Measurements from ENCODE around the gene HIP1.

GRCh38 chr7:75704928-75705327 lies 33.8 kb downstream of the HIP1 start:
- TF ChIP-seq TAF1 (IDR thresholded peaks at IDR 0.05; ENCODE audit: low read depth) (no peak), RAD21 (IDR thresholded peaks at IDR 0.05; ENCODE audit: low read depth) (no peak), EP300 (IDR thresholded peaks at IDR 0.05; ENCODE audit: borderline replicate concordance) (no peak), TEAD4 (IDR thresholded peaks at IDR 0.05) (no peak), EGR1 (IDR thresholded peaks at IDR 0.05) (no peak), YY1 (IDR thresholded peaks at IDR 0.05; ENCODE audit: low read depth) (no peak), REST (IDR thresholded peaks at IDR 0.05; ENCODE audit: low read depth) (no peak), MAX (IDR thresholded peaks at IDR 0.05) (no peak), CEBPB (IDR thresholded peaks at IDR 0.05) (no peak), TCF12 (IDR thresholded peaks at IDR 0.05; ENCODE audit: low read depth) (no peak)

Measured in Ishikawa (cell line).